ENCODE measurements around the gene SMIM1.

GRCh38 chr1:3778590-3779264 is 6.2 kb downstream of the SMIM1 start:
- TF ChIP-seq CTCF (conservative IDR thresholded peaks at IDR 0.05 in 1 of 2, IDR thresholded peaks at IDR 0.05 in 1 of 2; ENCODE audit: low read depth in 1 of 2, low read length in 2 of 2): no peak
- no peak for TF ChIP-seq EZH2 (IDR thresholded peaks at IDR 0.05; ENCODE audit: low read length, missing control alignments)

Measured in fibroblast of lung (primary cell).